Lower leg skin (tissue), 3 donors: Measurements from ENCODE around the gene KRTAP12-4.

ENCODE experiments used
- POLR2A ChIP-seq, 2 donors: fragments of 450-650 bp; IDR thresholded peaks; one replicate each; pipeline ENCODE4 v1.6.1; 2016 to 2017; ENCODE audit warnings: antibody characterized with exemption in 2 of 2, mild to moderate bottlenecking in 1 of 2, moderate library complexity in 1 of 2
- TF ChIP-seq, protein P1 (sequence below), 3 donors: fragments of 450-650 bp; IDR thresholded peaks; one replicate each; pipeline ENCODE4 v1.5.1; 2016; ENCODE audit warnings: antibody characterized with exemption in 3 of 3, mild to moderate bottlenecking in 3 of 3, moderate library complexity in 2 of 3

- TF ChIP-seq POLR2A (IDR thresholded peaks at IDR 0.05), result no peak
- TF ChIP-seq, protein P1, sequence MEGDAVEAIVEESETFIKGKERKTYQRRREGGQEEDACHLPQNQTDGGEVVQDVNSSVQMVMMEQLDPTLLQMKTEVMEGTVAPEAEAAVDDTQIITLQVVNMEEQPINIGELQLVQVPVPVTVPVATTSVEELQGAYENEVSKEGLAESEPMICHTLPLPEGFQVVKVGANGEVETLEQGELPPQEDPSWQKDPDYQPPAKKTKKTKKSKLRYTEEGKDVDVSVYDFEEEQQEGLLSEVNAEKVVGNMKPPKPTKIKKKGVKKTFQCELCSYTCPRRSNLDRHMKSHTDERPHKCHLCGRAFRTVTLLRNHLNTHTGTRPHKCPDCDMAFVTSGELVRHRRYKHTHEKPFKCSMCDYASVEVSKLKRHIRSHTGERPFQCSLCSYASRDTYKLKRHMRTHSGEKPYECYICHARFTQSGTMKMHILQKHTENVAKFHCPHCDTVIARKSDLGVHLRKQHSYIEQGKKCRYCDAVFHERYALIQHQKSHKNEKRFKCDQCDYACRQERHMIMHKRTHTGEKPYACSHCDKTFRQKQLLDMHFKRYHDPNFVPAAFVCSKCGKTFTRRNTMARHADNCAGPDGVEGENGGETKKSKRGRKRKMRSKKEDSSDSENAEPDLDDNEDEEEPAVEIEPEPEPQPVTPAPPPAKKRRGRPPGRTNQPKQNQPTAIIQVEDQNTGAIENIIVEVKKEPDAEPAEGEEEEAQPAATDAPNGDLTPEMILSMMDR (IDR thresholded peaks at IDR 0.05), result no peak
These were observed 37.4 kb downstream of the KRTAP12-4 start for GRCh38 chr21:44617071-44617501.
